Kidney (tissue), 14 donors: ENCODE results near the gene TRIM52. TPM values are rescaled to one million over a fixed set of nuclear protein-coding genes. Genes with fewer than 3 reads are reported as not detected.
A peak's percentile ranks its signal among the peaks of the same experiment; 100 is the strongest.

Experiments used
- DNase-seq, 5 donors: peaks; one replicate each; pipeline ENCODE4 v3.0.0-alpha.2; 2013 to 2020
- FAIRE-seq: peaks from 2 replicates; lab custom pipeline; 2012; peaks lifted over from hg19 to GRCh38; lab: Jason Lieb, UNC
- H3K27ac ChIP-seq, 2 donors: one replicate each; pipeline ENCODE4 v1.7.0; 2013; ENCODE audit warnings: low read depth in 2 of 2, low read length in 2 of 2, inconsistent platforms in 1 of 2
- H3K27me3 ChIP-seq: one replicate; pipeline ENCODE4 v1.7.1; 2013; ENCODE audit warnings: low read length, inconsistent platforms; ENCODE audit not compliant: control insufficient read depth, insufficient read depth
- H3K36me3 ChIP-seq, 3 donors: one replicate each; pipeline versions ENCODE4 v1.7.0 to v1.7.1; 2013; ENCODE audit warnings: low read length in 3 of 3, control low read depth in 1 of 3, inconsistent platforms in 1 of 3; ENCODE audit not compliant: insufficient read depth in 3 of 3, control insufficient read depth in 2 of 3
- H3K4me1 ChIP-seq, 3 donors: one replicate each; pipeline versions ENCODE4 v1.7.0 to v1.7.1; 2013; ENCODE audit warnings: low read length in 3 of 3, inconsistent platforms in 1 of 3, low read depth in 1 of 3; ENCODE audit not compliant: control insufficient read depth in 2 of 3, insufficient read depth in 2 of 3
- H3K4me3 ChIP-seq, 3 donors: one replicate each; pipeline versions ENCODE4 v1.7.0 to v1.8.1; 2013; ENCODE audit warnings: low read length in 3 of 3, control low read depth in 1 of 3, inconsistent platforms in 1 of 3
- H3K9ac ChIP-seq, 3 donors: one replicate each; pipeline versions ENCODE4 v1.7.0 to v1.7.1; 2013; ENCODE audit warnings: low read length in 3 of 3, control low read depth in 1 of 3, inconsistent platforms in 1 of 3
- H3K9me3 ChIP-seq, 3 donors: one replicate each; pipeline versions ENCODE4 v1.7.0 to v1.7.1; 2013; ENCODE audit warnings: low read length in 3 of 3, control low read depth in 1 of 3, inconsistent platforms in 1 of 3; ENCODE audit not compliant: control insufficient read depth in 2 of 3, insufficient read depth in 1 of 3
- intact Hi-C: fragments of 100-400 bp; cut with DNase I; formaldehyde crosslinking; loops from one replicate; pipeline ENCODE4 v1.11.1; 2022
- polyA plus RNA-seq: library from polyadenylated mRNA; stranded (reverse); fragments of 350-450 nt; fragmentation: Illumina TruSeq; extraction: RNeasy Lipid Tissue Mini Kit (QIAGEN cat#74804); gene quantifications from one replicate; pipeline ENCODE4 v1.2.3, GENCODE V29; 2014; ENCODE audit warnings: low read depth, low replicate concordance; ENCODE audit not compliant: insufficient read depth
- total RNA-seq: library from RNA; stranded (reverse); fragmentation: NEBNext Ultra II Directional; extraction: Animal tissue kit (Norgen Biotek cat#: 25700); gene quantifications from one replicate; pipeline ENCODE4 v1.2.1, GENCODE V29; 2021
- TF ChIP-seq, protein P1 (sequence below): IDR thresholded peaks from 3 replicates; pipeline ENCODE4 v1.5.1; 2012; ENCODE audit warnings: mild to moderate bottlenecking, moderate library complexity, borderline replicate concordance; ENCODE audit not compliant: insufficient read depth; ENCODE audit errors: extremely low read depth
- donor health status: control.
- donor health status: control.
- donor health status: control.
- donor health status: control.
- donor health status: control.
- donor health status: DM: yes; HTN: yes; CAD: no.
- donor health status: Normal renal cell carcinoma (clear cell type).

The TRIM52 gene
- total and polyA plus RNA-seq, 2 donors from 2014 or later: 9.7 to 18.4 TPM

DNA sequence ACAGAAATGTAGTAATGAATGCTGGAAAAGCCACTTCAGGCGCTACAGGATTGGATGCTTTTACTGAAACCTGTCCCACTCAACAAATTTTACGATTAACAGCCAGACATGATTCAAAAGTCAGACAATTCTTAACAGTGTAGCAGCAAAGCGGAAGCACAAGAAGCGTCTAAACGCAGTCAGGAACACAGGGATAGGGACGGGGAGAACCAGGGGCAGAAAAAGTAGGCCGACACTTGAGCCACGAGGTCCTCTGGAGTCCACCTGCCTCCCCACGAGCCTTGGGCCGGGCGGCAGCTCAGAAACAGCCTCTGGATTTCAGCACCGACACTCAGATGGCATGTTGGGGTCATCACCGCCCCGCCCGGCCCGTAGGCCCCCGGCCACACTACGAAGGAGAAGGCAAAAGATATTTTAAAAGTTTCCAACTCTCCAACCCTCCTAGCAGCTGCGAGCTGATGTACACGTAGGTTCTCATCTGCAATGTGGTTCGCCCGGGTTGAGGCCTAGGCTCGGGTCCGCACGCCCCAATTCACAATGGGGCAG is 17.9 kb downstream of the TRIM52 start:
- Histone ChIP-seq H3K9ac (peak overlapping the region; percentile 95 to 100 (median 97)), H3K4me1 (peaks cover 4 to 28% (median 17%) of the 10 kb centered on the region in 3 donors), H3K4me3 (peak overlapping the region; percentile 83 to 99 (median 95)), H3K36me3 (peaks cover 16 to 30% (median 25%) of the 10 kb centered on the region in 3 donors), H3K27ac (peak overlapping the region; percentile 93 to 94), H3K27me3 (no peaks in the 10 kb centered on the region), H3K9me3 (no peaks in the 10 kb centered on the region)
- FAIRE-seq (no peak), DNase-seq (peak in 3 of 5 donors; percentile 25 to 76 (median 55))
- TF ChIP-seq, protein P1, sequence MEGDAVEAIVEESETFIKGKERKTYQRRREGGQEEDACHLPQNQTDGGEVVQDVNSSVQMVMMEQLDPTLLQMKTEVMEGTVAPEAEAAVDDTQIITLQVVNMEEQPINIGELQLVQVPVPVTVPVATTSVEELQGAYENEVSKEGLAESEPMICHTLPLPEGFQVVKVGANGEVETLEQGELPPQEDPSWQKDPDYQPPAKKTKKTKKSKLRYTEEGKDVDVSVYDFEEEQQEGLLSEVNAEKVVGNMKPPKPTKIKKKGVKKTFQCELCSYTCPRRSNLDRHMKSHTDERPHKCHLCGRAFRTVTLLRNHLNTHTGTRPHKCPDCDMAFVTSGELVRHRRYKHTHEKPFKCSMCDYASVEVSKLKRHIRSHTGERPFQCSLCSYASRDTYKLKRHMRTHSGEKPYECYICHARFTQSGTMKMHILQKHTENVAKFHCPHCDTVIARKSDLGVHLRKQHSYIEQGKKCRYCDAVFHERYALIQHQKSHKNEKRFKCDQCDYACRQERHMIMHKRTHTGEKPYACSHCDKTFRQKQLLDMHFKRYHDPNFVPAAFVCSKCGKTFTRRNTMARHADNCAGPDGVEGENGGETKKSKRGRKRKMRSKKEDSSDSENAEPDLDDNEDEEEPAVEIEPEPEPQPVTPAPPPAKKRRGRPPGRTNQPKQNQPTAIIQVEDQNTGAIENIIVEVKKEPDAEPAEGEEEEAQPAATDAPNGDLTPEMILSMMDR: no peak
- intact Hi-C loops: no loop called here

DNA sequence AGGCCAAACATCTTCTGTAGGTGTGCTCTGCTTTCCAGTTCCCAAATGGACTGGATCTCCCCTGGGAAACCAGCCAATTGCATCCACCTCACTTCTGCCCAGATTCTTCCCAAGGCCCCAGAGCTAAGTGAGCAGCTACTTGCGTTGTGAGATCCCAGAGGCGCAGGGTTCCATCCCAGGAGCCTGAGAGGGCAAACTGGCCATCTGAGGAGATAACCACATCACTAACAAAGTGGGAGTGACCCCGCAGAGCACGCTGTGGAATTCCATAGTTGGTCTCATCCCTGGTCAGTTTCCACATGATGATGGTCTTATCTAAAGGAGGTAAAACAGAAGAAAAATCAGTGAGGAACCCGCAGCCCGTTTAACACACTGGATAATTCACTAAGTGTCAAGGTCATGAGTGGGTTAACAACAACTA is 18.9 kb downstream of the TRIM52 start:
- intact Hi-C loops: no loop called here
- DNase-seq: no peak
- no peak for FAIRE-seq
- Histone ChIP-seq H3K4me3 (peak overlapping the region; percentile 83 to 99 (median 95)), H3K9me3 (no peaks in the 10 kb centered on the region), H3K4me1 (peaks cover 4 to 22% (median 15%) of the 10 kb centered on the region in 3 donors), H3K27me3 (no peaks in the 10 kb centered on the region), H3K27ac (no peak overlapping the region), H3K36me3 (peaks cover 25 to 40% (median 35%) of the 10 kb centered on the region in 3 donors), H3K9ac (peak overlapping the region in 2 of 3 donors; percentile 95 to 100)
- TF ChIP-seq, protein P1: no peak

DNA sequence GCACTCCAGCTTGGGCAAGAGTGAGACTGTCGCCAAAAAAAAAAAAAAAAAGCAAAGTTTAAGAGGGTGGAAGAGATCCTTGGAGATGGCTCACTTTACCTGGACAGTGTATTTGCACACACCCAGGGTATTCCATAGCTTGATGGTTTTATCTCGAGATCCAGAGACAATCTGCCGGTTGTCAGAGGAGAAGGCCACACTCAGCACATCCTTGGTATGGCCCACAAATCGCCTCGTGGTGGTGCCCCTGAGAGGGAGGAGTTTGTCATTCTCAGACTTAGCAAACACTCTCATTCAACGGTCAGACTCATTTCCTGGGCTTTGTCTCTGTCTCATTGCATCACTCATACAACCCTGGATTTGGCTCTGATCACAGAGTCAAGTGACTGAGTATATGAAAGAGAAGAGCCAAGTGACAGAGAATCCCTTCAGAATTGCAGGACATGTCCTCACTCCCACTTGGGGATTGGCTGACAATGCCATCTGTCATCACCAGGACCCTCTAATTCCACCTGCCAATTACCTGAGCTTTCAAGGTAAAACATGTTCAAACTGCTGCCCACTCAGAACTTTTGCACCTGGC is 19.5 kb downstream of the TRIM52 start:
- peaks cover 4 to 22% (median 15%) of the 10 kb centered on the region in 3 donors for H3K4me1 ChIP-seq
- no peaks in the 10 kb centered on the region for H3K9me3 ChIP-seq
- no peak overlapping the region for H3K27ac ChIP-seq
- H3K9ac ChIP-seq: peak overlapping the region in 1 of 3 donors; percentile 100
- H3K27me3 ChIP-seq: no peaks in the 10 kb centered on the region
- peaks cover 25 to 46% (median 37%) of the 10 kb centered on the region in 3 donors for H3K36me3 ChIP-seq
- intact Hi-C loops: no loop called here
- peak overlapping the region in 1 of 3 donors; percentile 83 for H3K4me3 ChIP-seq
- DNase-seq (no peak), FAIRE-seq (no peak)
- TF ChIP-seq, protein P1: no peak
